Measurements from ENCODE around the gene SPRR2E.
"Not testable (repeated sequence)": the region's sequence is repeated elsewhere in the genome, so short reads cannot be mapped to it uniquely, and the experiment has no call there.

The SPRR2E gene

DNA sequence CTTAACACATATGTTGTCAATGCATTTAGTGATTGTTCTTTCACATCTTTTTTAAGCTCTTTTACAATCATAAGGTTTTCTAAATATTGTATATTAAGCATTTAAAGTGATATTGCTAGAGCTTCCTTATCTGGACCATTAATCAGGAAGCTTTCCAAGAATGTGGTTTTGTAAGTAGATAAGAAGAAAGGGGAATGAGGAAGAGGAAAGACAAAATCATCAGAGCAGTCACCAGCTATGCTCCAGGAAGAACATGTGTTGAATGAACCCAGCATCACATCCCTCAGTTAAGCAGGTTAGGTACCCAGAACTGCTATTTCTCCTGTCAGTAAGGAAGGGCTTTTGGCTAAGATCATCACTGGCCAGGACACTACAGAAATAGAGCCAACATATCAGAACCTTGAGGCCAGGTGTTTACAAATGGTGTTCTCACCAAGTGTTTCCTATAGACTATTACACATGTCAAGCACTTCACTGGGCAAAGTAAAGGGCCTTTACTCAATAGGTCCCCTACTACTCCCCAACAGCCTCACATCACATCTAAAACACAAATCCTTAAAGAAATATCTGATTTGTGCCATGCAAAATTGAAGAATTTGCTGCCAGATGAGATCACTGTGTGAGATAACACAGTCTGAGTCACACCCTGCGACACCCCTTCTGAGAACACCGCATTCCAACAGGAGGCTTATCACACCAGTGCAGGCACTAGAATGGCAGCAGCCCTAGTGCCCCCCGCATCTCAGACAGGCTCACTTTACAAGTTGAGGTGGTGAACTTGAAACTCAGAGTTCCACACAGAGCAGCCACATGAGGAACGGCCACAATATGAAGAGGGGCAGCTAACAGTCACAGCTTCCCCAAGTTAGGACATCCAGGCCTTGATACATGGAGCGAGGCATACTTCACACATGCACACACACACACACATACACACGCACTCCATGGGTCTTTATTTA is 35.2 kb downstream of the SPRR2E start:
- DNase-seq: no peak

DNA sequence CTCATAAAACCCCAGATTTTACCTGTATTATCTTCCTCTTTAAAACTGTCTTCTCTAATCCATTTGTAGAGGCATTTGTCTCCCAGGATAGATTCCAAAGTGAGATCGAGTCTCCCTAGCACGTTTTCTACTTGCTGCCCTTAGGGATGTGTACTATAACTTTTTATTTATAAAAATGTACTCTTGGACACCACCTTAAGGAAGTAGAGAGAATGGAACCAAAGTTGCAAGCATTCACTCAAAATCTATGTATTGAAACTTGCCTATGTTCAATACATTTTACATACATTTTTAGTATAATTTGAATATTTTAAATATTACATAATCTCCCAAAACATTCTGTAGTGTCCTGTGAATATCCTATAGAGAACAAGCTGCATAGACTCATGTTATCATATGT is 36.2 kb downstream of the SPRR2E start:
- no peak for DNase-seq

- no peak for DNase-seq
These were observed 37.0 kb downstream of the SPRR2E start, which contains the start of gene SPRR2A for GRCh38 chr1:153057375-153057774. SPRR2A (minus strand) TSS chr1:153057512; CDS start chr1:153056735, 777 bp downstream.

GRCh38 chr1:153056111-153056510 is 38.2 kb downstream of the SPRR2E start:
- DNase-seq: not testable (repeated sequence)

GRCh38 chr1:153049211-153049610 is 45.1 kb downstream of the SPRR2E start:
- DNase-seq: no peak

Data from NCI-H69 (cell line).